Esophagus squamous epithelium (tissue), 4 donors: ENCODE results near the gene SEC61G.

ENCODE experiments used
- CTCF ChIP-seq, 6 experiments: fragments of 450-650 bp in 4 of 6; fragments of 200-600 bp in 2 of 6; sonication (generic) in 2 of 6; IDR thresholded peaks; one replicate each; pipeline ENCODE4 v1.5.1; 2016 to 2019; ENCODE audit warnings: antibody characterized with exemption in 6 of 6, mild to moderate bottlenecking in 4 of 6, moderate library complexity in 4 of 6
- POLR2A ChIP-seq, 4 donors: fragments of 450-650 bp; IDR thresholded peaks; one replicate each; pipeline ENCODE4 v1.6.1; 2017; ENCODE audit warnings: antibody characterized with exemption in 4 of 4, mild to moderate bottlenecking in 4 of 4, moderate library complexity in 3 of 4

- no peak for TF ChIP-seq CTCF (IDR thresholded peaks at IDR 0.05)
- TF ChIP-seq POLR2A (IDR thresholded peaks at IDR 0.05): no peak
Measured at GRCh38 chr7:54725255-54725654, 33.8 kb downstream of the SEC61G start.
